ENCODE results near the gene EGFL7. TPM values are rescaled to one million over a fixed set of nuclear protein-coding genes. Genes with fewer than 3 reads are reported as not detected.

Gene EGFL7
- total RNA-seq, 1 experiment from 2014 or later: 38.0 TPM

DNA sequence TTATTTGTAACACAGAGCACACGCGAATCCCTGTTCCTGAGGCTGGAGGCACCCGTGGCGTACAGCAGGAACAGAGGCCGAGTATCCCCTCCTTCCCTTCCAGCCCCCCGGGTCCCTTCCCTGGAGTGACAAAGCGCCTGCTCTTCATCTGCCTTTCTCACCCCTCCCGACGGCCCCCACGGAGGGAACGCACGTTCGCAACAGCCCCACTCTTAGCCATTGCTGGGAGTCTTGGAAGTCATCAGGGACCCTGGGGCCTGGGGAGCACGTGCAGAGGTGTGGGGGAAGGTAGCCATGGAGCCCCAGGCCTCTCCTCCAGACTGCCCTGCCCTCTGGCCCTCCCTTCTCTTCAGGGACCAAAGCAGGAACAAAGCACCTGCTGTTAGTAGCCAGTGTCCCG is 22.1 kb downstream of the EGFL7 start:
- no CpG with 5 or more reads among the region's 15 CpGs for WGBS (ENCODE audit: extremely low coverage, insufficient read length, low lambda C conversion rate)
- no peaks in the 10 kb centered on the region for H3K9me3 ChIP-seq (ENCODE audit: control insufficient read depth, low read depth, low read length)
- no peak overlapping the region for H4K91ac ChIP-seq (ENCODE audit: insufficient read length, low read depth, low read length)
- no peak overlapping the region for H2AK5ac ChIP-seq (ENCODE audit: insufficient read length, low read length)
- peaks cover 4% of the 10 kb centered on the region for H3K79me1 ChIP-seq (ENCODE audit: insufficient read depth, low read depth, low read length, poor library complexity, severe bottlenecking)
- no peak overlapping the region for H3K56ac ChIP-seq (ENCODE audit: insufficient read length, low read depth, low read length)
- no peak overlapping the region for H2BK120ac ChIP-seq (ENCODE audit: low read depth, low read length, poor library complexity, severe bottlenecking)
- H4K5ac ChIP-seq (ENCODE audit: insufficient read length, low read depth, low read length): no peak overlapping the region
- DNase-seq: no peak
- no peak overlapping the region for H3K27ac ChIP-seq (ENCODE audit: insufficient read length, low read depth, low read length)
- H3K9me3 Mint-ChIP-seq: no peaks in the 10 kb centered on the region
- no peak overlapping the region for H2BK15ac ChIP-seq (ENCODE audit: low read depth, low read length)
- H3K18ac ChIP-seq (ENCODE audit: insufficient read length, low read depth, low read length): no peak overlapping the region
- no peak overlapping the region for H3K4me2 ChIP-seq (ENCODE audit: insufficient read depth, insufficient read length, low read length)
- no peak overlapping the region for H3K4ac ChIP-seq (ENCODE audit: low read depth, low read length)
- H3K27me3 Mint-ChIP-seq (ENCODE audit: low read depth): peaks cover 19% of the 10 kb centered on the region
- H3K4me3 Mint-ChIP-seq: no peak overlapping the region
- no peak overlapping the region for H4K8ac ChIP-seq (replicated peaks; ENCODE audit: insufficient read length, low read depth, low read length)
- no peaks in the 10 kb centered on the region for H3K36me3 Mint-ChIP-seq (ENCODE audit: insufficient read depth in 1 of 3, low read depth in 3 of 3)
- no peaks in the 10 kb centered on the region for H3K27me3 ChIP-seq (ENCODE audit: insufficient read depth, low read length)
- no peak overlapping the region for H2BK12ac ChIP-seq (ENCODE audit: insufficient read length, low read depth, low read length)
- no peak overlapping the region for H3T11ph ChIP-seq (ENCODE audit: low read length)
- no peak overlapping the region for H2BK20ac ChIP-seq (ENCODE audit: low read depth, low read length, poor library complexity, severe bottlenecking)
- no peak overlapping the region for H3K27ac Mint-ChIP-seq
- H2BK5ac ChIP-seq (ENCODE audit: insufficient read length, low read length): no peak overlapping the region
- peaks cover 9% of the 10 kb centered on the region for H3K23me2 ChIP-seq (ENCODE audit: insufficient read length, low read depth, low read length, poor library complexity, severe bottlenecking)
- no peak overlapping the region for H2AFZ ChIP-seq (ENCODE audit: low read length)
- H3K79me2 ChIP-seq (ENCODE audit: insufficient read depth, low read length): no peaks in the 10 kb centered on the region; the same call in 1 of the 2 replicates
- no peak overlapping the region for H3K9ac ChIP-seq (ENCODE audit: extremely low read depth, insufficient read length, low read length)
- H3K4me1 ChIP-seq (ENCODE audit: insufficient read depth, low read length): no peaks in the 10 kb centered on the region; the same call in 1 of the 2 replicates
- no peak overlapping the region for H3K14ac ChIP-seq (ENCODE audit: insufficient read depth, low read length)
- TF ChIP-seq, protein P1, sequence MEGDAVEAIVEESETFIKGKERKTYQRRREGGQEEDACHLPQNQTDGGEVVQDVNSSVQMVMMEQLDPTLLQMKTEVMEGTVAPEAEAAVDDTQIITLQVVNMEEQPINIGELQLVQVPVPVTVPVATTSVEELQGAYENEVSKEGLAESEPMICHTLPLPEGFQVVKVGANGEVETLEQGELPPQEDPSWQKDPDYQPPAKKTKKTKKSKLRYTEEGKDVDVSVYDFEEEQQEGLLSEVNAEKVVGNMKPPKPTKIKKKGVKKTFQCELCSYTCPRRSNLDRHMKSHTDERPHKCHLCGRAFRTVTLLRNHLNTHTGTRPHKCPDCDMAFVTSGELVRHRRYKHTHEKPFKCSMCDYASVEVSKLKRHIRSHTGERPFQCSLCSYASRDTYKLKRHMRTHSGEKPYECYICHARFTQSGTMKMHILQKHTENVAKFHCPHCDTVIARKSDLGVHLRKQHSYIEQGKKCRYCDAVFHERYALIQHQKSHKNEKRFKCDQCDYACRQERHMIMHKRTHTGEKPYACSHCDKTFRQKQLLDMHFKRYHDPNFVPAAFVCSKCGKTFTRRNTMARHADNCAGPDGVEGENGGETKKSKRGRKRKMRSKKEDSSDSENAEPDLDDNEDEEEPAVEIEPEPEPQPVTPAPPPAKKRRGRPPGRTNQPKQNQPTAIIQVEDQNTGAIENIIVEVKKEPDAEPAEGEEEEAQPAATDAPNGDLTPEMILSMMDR (conservative IDR thresholded peaks at IDR 0.05): no peak
- H3K23ac ChIP-seq (ENCODE audit: insufficient read length, low read depth, low read length): no peak overlapping the region
- H4K20me1 ChIP-seq (ENCODE audit: control insufficient read depth, insufficient read depth, insufficient read length): no peaks in the 10 kb centered on the region
- H3K4me1 Mint-ChIP-seq: peaks cover 4 to 16% of the 10 kb centered on the region in 2 experiments

Data from H9 (cell line).